Smooth muscle cell (in vitro differentiated cells): ENCODE results near the gene ELMOD1. TPM values are rescaled to one million over a fixed set of nuclear protein-coding genes. Genes with fewer than 3 reads are reported as not detected.

ENCODE experiments used
- DNase-seq: peaks from one replicate; lab custom pipeline; 2025; ENCODE audit not compliant: unreplicated experiment; lab: John Stamatoyannopoulos, UW
- H2AFZ ChIP-seq: fragments of 200-600 bp; sonication (generic); 2 replicates; pipeline ENCODE4 v1.6.0; 2016; ENCODE audit warnings: antibody characterized with exemption, low read depth, mild to moderate bottlenecking
- H3F3A ChIP-seq: fragments of 200-600 bp; sonication (generic); 2 replicates; pipeline ENCODE4 v1.6.0; 2017; ENCODE audit warnings: antibody characterized with exemption, low read depth
- H3K27ac ChIP-seq: fragments of 200-600 bp; sonication (generic); 2 replicates; pipeline ENCODE4 v1.5.1; 2016; ENCODE audit warnings: low read depth, mild to moderate bottlenecking
- H3K27me3 ChIP-seq: fragments of 200-600 bp; sonication (generic); 2 replicates; pipeline ENCODE4 v1.6.1; 2016; ENCODE audit warnings: low read depth, mild to moderate bottlenecking
- H3K36me3 ChIP-seq: fragments of 200-600 bp; sonication (generic); 2 replicates; pipeline ENCODE4 v1.5.1; 2016; ENCODE audit warnings: low read depth
- H3K4me1 ChIP-seq: fragments of 200-600 bp; sonication (generic); 2 replicates; pipeline ENCODE4 v1.5.1; 2016; ENCODE audit warnings: low read depth
- H3K4me2 ChIP-seq: fragments of 200-600 bp; sonication (generic); 2 replicates; pipeline ENCODE4 v1.6.0; 2016; ENCODE audit warnings: mild to moderate bottlenecking
- H3K4me3 ChIP-seq: fragments of 200-600 bp; sonication (generic); 2 replicates; pipeline ENCODE4 v1.5.1; 2016; ENCODE audit warnings: mild to moderate bottlenecking
- H3K79me2 ChIP-seq: fragments of 200-600 bp; sonication (generic); 2 replicates; pipeline ENCODE4 v1.6.0; 2016; ENCODE audit warnings: low read depth, mild to moderate bottlenecking
- H3K9ac ChIP-seq: fragments of 200-600 bp; sonication (generic); 2 replicates; pipeline ENCODE4 v1.6.0; 2016; ENCODE audit warnings: low read depth
- H3K9me3 ChIP-seq: fragments of 200-600 bp; sonication (generic); replicated peaks from 2 replicates; pipeline ENCODE4 v1.5.1; 2016; ENCODE audit warnings: low read depth
- H4K20me1 ChIP-seq: fragments of 200-600 bp; sonication (generic); 2 replicates; pipeline ENCODE4 v1.6.0; 2016; ENCODE audit warnings: low read depth
- CTCF ChIP-seq: fragments of 200-600 bp; sonication (generic); IDR thresholded peaks from 2 replicates; pipeline ENCODE4 v1.5.1; 2017; ENCODE audit warnings: borderline replicate concordance, mild to moderate bottlenecking, antibody characterized with exemption; ENCODE audit not compliant: insufficient read depth, poor library complexity, severe bottlenecking
- whole genome bisulfite sequencing: methylation state at CpG from one replicate; pipeline ENCODE4 v1.1.7; 2016; ENCODE audit warnings: low lambda C conversion rate; 5-methylcytosine and 5-hydroxymethylcytosine counted together
- polyA plus RNA-seq: library from polyadenylated mRNA; unstranded; fragments of >200 nt; fragmentation: Nextera tagmentation; extraction: Ambion mirVana; gene quantifications from 2 replicates; pipeline ENCODE4 v1.2.1, GENCODE V29; 2016
- total RNA-seq: library from RNA; depleted of rRNA; stranded (reverse); fragments of >200 nt; gene quantifications from 2 replicates; pipeline ENCODE4 v1.2.3, GENCODE V29; 2014

The ELMOD1 gene
- total and polyA plus RNA-seq, 2 experiments from 2014 or later: 0.24 to 0.94 TPM

DNA sequence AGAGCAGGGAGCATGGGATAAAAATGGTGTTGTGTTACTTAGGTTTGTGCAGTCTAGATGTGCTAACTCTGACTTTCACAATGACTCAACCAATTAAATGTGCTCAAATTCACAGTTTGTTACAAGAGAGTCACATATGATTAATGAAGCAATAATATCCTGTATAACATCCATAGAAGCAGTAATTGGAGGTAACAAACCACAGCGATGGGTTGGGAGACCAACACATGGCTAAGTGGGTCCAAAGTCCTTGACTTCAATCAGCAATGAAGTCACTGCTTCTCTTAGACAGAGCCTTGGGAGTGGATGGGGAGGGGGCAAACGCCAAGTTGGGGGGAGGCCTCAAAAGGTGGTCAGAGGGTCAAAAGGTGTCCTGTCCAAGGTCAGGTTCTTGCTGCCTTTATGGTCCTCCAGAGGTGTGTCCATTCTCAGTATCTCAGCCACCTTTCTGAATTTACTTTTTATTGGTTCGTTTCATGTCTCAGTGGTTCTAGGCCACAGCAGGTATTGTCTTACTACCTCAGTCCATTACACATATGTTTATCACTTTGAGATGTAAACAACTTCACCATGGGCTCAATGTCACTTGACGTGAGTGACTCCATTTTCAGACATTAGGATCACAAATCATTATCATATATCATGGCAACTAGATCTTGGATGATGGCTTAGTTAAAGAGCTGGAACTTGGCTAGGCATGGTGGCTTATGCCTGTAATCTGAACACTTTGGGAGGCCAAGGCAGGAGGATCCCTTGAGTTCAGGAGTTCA is 88.5 kb downstream of the ELMOD1 start:
- WGBS: 87% methylated on average over 4 of the region's 4 CpGs
- Histone ChIP-seq H3K4me1 (no peaks in the 10 kb centered on the region), H3K79me2 (no peaks in the 10 kb centered on the region), H3K36me3 (no peaks in the 10 kb centered on the region), H3K27ac (no peak overlapping the region), H3K4me3 (no peak overlapping the region), H3K9me3 (no peaks in the 10 kb centered on the region), H2AFZ (no peak overlapping the region), H3K27me3 (no peaks in the 10 kb centered on the region), H3F3A (no peaks in the 10 kb centered on the region), H3K9ac (no peak overlapping the region), H3K4me2 (no peak overlapping the region), H4K20me1 (no peaks in the 10 kb centered on the region)
- no peak for DNase-seq
- TF ChIP-seq CTCF: no peak

DNA sequence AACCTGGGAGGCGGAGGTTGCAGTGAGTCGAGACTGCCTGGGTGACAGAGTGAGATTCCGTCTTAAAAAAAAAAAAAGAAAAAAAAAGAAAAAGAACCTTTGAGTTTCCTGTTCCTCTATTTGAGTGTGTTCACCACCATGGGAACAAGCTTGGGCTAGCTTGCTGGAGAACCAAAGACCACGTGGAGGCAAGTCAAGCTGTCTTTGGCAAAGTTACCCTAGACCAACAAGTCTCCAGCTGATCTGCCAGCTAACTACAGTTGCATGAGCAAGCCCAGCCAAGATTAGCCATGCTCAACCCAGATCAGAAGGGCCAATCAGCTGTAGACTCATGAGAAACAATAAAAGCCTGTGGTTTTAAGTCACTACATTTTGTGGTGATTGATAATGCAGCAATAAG is 91.2 kb downstream of the ELMOD1 start:
- no peak for DNase-seq

GRCh38 chr11:107682572-107682971 is 91.6 kb downstream of the ELMOD1 start:
- Histone ChIP-seq H3K79me2 (no peaks in the 10 kb centered on the region), H3K27me3 (no peaks in the 10 kb centered on the region), H3K4me3 (no peak overlapping the region), H4K20me1 (no peaks in the 10 kb centered on the region), H2AFZ (no peak overlapping the region), H3K9me3 (no peaks in the 10 kb centered on the region), H3K36me3 (no peaks in the 10 kb centered on the region), H3K4me1 (no peaks in the 10 kb centered on the region), H3K27ac (no peak overlapping the region), H3K9ac (no peak overlapping the region), H3K4me2 (no peak overlapping the region), H3F3A (no peaks in the 10 kb centered on the region)
- no peak for TF ChIP-seq CTCF
- DNase-seq: no peak
- WGBS: 89% methylated on average over 5 of the region's 5 CpGs

More for the DNA sequence above, 91.2 kb downstream of the ELMOD1 start:
- Histone ChIP-seq H3K4me3 (no peak overlapping the region), H3F3A (no peaks in the 10 kb centered on the region), H3K27me3 (no peaks in the 10 kb centered on the region), H2AFZ (no peak overlapping the region), H4K20me1 (no peaks in the 10 kb centered on the region), H3K36me3 (no peaks in the 10 kb centered on the region), H3K27ac (no peak overlapping the region), H3K4me2 (no peak overlapping the region), H3K4me1 (no peaks in the 10 kb centered on the region), H3K9ac (no peak overlapping the region), H3K9me3 (no peaks in the 10 kb centered on the region), H3K79me2 (no peaks in the 10 kb centered on the region)
- WGBS: 96% methylated on average over 4 of the region's 4 CpGs
- TF ChIP-seq CTCF: no peak

DNA sequence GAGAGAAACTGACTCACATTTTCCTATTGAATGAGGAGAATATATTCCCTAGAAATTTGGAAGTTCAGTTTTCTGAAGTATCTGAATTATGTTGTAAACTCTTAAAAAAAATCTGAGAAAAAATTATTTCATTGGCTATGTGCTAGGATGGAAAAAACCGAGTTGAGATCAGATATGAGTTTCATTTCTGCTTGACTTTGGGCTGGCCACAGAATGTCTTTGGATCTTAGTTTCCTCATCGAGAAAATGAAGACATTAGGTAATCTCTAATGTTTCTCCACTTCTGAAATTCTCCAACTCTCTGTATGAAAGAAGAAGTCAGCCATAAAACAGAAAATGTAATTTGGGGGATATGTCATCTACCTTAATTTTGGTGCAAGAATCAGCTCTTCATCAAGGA is 92.1 kb downstream of the ELMOD1 start:
- Histone ChIP-seq H3K9ac (no peak overlapping the region), H3K27ac (no peak overlapping the region), H4K20me1 (no peaks in the 10 kb centered on the region), H3K9me3 (no peaks in the 10 kb centered on the region), H3K79me2 (no peaks in the 10 kb centered on the region), H3K27me3 (no peaks in the 10 kb centered on the region), H3K36me3 (no peaks in the 10 kb centered on the region), H3F3A (no peaks in the 10 kb centered on the region), H2AFZ (no peak overlapping the region), H3K4me3 (no peak overlapping the region), H3K4me1 (no peaks in the 10 kb centered on the region), H3K4me2 (no peak overlapping the region)
- no peak for DNase-seq
- no peak for TF ChIP-seq CTCF
- 80% methylated on average over 2 of the region's 2 CpGs for WGBS
